ENCODE measurements around the gene CCL7.

The CCL7 gene

DNA sequence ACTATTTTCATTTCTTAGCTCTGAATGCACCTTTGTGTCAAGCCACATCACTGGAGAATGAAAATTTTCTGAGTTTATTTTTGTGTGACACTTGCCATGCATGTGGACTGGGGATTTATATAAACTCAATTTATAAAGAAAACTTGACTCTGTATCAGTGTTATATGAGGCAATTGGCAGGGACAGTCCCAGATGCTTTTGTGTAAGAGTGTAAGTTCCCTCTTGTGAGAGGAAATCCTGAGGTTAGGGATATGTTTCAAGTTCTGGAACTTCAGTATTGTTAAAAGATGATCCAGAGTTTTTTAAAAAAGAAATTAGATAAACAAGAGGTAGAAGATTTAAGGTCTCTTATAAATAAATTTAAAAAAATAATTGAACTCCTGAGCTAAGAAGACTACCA lies 38.4 kb downstream of the CCL7 start:
- no peak for TF ChIP-seq GATA1 (IDR thresholded peaks at IDR 0.05; ENCODE audit: low read depth, low read length)
- no peak for TF ChIP-seq POLR2A (IDR thresholded peaks at IDR 0.05; ENCODE audit: low read length)
- DNase-seq = no peak

DNA sequence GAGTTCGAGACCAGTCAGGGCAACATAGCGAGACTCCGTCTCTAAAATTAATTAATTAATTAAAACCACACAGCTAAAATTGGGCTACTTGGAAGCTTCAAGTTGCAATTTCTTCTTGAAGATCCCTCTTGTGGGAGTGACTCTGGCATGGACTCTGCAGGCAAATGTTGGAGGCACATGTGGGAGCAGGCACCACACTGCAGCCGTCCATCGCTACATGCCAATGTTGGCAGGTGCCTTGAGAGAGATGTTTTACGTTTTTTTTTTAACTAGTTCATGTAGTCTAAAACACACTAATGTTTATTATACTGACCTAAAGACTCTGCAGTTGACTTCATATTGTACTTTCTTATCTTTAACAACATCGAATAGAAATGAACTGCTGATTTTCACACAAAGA lies 41.3 kb downstream of the CCL7 start:
- no peak for DNase-seq
- TF ChIP-seq POLR2A (IDR thresholded peaks at IDR 0.05; ENCODE audit: low read length) (no peak), GATA1 (IDR thresholded peaks at IDR 0.05; ENCODE audit: low read depth, low read length) (no peak)

DNA sequence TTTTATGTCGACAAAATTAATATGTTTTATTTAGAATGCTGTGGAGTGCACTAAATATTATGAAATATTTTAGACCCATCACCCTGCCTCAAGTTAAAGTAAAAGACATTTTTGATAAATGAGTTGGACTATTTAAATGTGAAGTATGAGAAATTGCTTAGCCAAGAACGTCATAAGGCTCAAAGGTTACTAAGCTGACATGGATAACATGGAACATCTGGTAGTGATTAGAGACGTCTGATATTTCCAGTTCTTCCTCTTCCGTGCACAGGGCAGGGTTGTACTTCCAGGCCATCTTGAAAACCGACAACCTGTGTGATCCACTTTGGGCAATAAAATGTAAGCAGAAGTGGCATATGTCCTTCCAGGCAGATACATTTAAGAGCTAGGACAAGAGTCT lies 42.1 kb downstream of the CCL7 start:
- TF ChIP-seq GATA1 (IDR thresholded peaks at IDR 0.05; ENCODE audit: low read depth, low read length) = no peak
- no peak for TF ChIP-seq POLR2A (IDR thresholded peaks at IDR 0.05; ENCODE audit: low read length)
- no peak for DNase-seq

DNA sequence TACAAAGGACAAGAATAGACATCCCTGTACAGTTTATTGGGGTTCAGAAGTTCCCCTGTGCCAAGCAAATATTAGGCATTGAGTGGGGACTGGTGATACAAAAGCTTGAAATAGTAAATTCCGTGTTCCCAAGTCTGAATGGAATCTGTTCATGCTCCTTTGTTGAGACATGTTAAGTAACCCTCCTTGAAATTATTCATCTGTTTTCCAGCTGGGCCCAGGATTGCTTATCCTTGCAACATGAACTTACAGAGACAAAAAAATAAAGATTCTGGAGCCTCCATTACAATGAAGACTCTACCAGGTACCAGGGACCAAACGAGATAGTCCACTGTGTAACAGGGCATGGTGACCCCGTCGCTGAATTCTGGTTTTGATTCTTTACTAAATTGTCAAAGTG lies 43.1 kb downstream of the CCL7 start:
- TF ChIP-seq GATA1 (IDR thresholded peaks at IDR 0.05; ENCODE audit: low read depth, low read length) = no peak
- no peak for TF ChIP-seq POLR2A (IDR thresholded peaks at IDR 0.05; ENCODE audit: low read length)
- DNase-seq = no peak

DNA sequence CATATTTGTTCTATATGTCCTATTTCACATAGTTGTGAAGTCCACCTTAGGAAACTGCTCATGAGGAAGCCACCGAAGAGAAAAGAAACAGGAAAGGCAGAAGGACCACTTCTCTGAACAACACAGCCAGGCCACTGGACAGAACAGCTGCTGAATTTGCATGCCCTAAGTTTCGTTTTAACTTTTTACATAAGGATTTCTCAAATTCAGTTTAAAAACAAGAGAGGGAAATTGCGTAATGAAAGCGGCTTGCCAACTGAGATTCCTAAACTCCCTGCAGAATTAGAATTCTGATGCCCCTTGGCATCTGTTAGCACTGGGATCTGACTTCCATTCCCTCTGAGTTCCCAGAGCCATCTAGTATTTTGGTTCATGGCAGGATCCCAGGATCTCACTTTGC lies 44.3 kb downstream of the CCL7 start:
- DNase-seq = no peak
- TF ChIP-seq GATA1 (IDR thresholded peaks at IDR 0.05; ENCODE audit: low read depth, low read length) = no peak
- TF ChIP-seq POLR2A (IDR thresholded peaks at IDR 0.05; ENCODE audit: low read length) = no peak

DNA sequence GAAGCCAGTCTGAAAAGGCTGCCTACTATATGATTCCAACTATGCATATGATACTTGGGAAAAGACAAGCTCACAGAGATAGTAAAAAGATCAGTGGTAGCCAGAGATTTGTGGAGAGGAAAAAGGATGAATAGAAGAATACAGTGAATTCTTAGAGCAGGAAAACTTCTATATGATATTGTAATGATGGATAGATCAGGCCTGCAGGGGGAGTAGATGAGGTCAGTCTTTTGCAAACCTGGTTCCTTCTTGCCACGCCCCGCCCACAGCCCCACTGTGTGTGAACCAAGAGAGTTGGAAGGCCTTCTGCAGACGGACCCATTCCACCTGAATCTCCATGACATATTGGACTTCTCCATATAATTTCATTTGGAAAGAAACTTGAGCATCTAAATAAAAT lies 48.5 kb downstream of the CCL7 start:
- TF ChIP-seq POLR2A (IDR thresholded peaks at IDR 0.05; ENCODE audit: low read length) (no peak), GATA1 (IDR thresholded peaks at IDR 0.05; ENCODE audit: low read depth, low read length) (no peak)
- DNase-seq = peak; percentile 30 to 34

DNA sequence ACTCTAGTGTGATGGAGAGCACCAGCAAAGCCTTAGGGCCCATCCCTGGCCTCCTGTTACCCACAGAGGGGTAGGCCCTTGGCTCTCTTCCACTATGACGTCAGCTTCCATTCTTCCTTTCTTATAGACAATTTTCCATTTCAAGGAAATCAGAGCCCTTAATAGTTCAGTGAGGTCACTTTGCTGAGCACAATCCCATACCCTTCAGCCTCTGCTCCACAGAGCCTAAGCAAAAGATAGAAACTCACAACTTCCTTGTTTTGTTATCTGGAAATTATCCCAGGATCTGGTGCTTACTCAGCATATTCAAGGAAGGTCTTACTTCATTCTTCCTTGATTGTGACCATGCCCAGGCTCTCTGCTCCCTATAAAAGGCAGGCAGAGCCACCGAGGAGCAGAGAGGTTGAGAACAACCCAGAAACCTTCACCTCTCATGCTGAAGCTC lies 49.0 kb downstream of the CCL7 start, which contains the start of gene CCL8:
TSS of gene CCL8 (plus strand) at position 397 of the 445 bp plus-strand sequence. CDS start 67 bp downstream, outside the sequence.
- no peak for DNase-seq
- TF ChIP-seq GATA1 (IDR thresholded peaks at IDR 0.05; ENCODE audit: low read depth, low read length) = no peak
- TF ChIP-seq POLR2A (IDR thresholded peaks at IDR 0.05; ENCODE audit: low read length) = no peak

Measured in erythroblast (primary cell).